NCI-H2029 (cell line): Measurements from ENCODE around the gene ATIC.

Source experiments
- DNase-seq: peaks from one replicate; lab custom pipeline; 2025; lab: John Stamatoyannopoulos, UW

ATIC gene

DNA sequence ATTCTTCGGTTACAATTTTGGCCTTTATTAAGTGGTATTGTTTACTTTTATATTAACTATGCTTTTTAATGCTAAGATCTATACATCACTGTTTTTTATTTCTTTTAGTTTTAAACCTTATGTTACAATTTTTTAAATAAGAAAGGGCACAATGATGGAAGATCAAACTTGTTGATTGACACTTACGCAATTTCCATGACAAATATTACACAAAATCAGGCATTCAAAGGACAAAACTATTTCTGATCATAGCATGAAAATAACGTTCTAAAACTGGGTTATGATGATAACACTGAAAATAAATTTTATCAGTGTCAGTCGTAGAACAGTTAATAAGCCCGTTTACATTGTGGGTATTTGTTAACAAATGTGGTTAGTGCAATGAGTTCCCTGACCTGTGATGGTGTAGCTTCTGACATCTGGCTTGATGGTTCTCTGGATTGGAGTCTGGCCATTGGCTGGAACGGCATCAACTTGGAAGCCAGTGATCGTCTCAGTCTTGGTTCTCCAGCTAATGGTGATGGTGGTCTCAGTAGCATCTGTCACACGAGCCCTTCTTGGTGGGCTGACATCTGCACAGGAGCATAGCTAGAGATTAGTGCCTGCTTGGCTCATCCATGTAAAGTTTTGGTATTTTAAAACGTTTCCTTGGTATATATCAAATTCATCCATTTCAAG, 64.4 kb downstream of the ATIC start:
- no peak for DNase-seq

DNA sequence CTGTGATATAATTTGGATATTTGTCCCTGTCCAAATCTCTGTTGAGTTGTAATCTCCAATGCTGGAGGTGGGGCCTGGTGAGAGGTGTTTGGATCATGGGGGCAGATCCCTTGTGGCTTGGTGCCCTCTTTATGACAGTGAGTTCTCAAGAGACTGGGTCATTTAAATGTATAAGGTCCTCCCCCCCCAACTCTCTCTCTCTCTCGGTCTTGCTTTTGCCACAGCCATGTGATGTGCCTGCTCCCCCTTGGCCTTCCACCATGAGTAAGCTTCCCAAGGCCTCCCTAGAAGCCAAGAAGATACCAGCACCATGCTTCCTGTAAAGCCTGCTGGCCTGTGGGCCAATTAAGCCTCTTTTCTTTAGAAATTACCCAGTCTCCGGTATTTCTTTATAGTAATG, 65.4 kb downstream of the ATIC start:
- no peak for DNase-seq

DNA sequence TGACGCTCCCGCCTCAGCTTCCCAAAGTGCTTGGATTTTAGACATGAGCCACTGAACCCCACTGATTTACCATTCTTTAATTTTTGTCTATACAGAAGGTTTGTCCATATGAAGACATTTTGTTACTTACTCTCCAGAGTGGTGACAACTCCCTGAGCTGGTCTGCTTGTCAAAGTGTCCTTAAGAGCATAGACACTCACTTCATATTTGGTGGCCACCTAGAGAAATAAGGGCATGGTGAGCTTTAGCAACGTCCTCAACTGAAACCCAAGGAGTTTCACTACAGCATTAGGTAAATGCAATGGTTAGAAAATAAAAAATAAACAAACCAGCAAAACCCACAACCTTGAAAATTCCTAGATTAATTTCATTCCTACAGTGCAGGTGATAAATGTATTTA, 66.2 kb downstream of the ATIC start:
- DNase-seq = no peak

DNA sequence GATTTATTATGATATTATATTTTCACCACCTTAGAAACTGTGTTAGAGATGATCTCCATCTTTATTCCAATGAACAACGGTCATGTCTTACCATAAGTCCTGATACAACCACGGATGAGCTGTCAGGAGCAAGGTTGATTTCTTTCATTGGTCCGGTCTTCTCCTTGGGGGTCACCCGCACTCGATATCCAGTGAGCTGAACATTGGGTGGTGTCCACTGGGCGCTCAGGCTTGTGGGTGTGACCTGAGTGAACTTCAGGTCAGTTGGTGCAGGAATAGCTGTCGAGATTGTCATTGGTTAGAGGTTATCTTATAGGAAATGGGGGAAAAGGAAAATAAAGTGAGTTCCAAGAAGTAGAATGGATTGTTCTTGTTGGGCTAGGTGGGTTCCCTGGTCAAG, 67.2 kb downstream of the ATIC start:
- DNase-seq = no peak

DNA sequence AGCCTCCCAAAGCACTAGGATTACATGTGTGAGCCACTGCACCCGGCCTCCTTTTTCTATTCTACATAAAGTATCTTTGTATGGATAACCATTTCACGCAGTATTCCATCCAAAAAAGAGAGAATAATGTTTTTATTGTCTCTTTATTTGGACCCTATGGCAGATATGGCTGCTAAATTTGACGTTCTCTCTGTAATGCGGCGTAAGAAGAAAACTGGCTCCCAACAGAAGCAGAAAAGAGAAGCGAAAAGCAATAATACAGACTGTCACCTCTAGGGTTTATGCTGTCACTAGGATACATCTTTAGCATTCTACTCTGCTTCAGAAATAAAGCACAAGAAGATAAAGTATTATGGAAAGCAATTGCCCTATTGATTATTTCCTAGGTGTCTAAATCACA, 68.1 kb downstream of the ATIC start:
- no peak for DNase-seq

DNA sequence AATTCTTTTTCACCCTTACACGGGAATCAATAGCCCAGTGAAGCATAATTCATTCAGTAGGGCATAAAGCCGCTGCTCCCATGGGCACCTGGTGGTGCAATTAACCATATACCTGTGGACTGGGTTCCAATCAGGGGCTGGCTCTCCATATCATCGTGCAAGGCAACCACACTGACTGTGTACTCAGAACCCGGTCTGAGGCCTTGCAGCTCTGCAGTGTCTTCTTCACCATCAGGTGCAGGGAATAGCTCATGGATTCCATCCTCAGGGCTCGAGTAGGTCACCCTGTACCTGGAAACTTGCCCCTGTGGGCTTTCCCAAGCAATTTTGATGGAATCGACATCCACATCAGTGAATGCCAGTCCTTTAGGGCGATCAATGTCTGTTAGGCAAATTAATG, 68.8 kb downstream of the ATIC start:
- no peak for DNase-seq

DNA sequence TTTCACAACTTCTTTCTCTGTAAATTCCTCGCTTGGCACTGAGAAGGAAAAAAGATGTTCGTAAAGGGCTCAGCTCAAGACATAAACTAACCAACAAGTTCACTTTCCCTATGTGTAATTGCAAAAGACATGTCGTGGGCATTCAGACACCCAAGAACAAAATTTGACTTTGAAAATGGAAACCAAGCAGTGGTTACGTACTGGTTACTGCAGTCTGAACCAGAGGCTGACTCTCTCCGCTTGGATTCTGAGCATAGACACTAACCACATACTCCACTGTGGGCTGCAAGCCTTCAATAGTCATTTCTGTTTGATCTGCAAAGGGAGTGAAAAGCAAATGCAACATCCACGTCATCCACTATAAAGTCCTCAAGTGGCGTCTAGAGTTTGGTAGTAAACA, 70.2 kb downstream of the ATIC start:
- DNase-seq = no peak

DNA sequence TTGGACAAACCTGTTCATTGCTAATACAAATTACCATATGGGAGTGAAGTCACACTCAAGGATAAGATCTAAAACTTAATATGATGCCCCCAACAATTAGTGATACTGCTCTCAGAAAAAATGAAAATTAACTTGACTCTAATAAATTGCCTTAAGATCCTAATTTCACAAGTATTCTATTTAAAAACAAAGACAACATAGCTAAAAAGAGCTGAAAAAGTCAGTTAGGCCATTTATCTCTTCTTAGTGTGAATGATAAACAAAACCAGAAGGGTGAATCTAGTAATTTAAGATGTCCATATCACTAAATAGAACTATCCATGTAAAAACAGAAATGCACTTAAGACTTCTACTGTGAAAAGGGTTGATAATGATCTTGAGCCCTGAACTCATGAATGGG, 70.6 kb downstream of the ATIC start:
- DNase-seq = no peak

DNA sequence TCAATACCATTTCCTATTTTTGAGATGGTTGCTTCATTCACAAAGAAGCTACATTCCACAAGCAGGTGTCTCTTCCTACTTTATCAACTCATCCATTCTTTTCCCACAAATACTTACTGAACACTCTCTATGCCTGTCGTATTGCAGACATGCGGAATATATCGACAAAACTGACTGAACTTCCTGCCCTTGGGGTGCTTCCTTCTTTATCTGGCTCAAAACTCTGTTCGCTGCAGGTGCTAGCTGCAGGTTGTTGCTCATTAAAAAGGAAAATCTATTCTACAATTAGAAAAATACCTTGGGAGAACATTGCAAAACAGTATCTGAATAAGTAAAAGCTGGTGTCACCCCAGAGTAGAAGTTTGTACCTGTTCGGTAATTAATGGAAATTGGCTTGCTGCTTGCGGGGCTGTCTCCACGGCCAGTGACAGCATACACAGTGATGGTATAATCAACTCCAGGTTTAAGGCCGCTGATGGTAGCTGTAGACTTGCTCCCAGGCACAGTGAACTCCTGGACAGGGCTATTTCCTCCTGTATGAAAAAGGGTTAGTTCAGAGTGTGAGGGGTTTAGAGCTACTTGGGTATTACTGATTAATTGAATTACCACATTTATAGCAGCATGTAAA, 71.9 kb downstream of the ATIC start:
- no peak for DNase-seq

DNA sequence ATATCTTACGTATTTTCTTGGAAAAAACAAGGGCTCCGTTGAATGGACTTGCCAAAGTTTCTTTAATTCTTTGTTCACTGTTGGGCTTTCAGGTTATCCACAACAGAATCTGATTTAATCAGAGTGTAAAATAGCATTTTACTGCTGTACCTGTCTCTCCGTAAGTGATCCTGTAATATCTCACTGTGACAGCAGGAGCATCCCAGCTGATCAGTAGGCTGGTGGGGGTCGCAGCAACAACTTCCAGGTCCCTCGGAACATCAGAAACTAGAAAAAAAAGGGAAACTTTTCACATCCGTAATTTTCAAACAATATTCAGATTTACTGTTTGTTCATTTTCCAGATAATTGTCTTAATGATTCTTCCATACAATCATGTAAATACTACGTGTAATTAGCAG, 72.9 kb downstream of the ATIC start:
- no peak for DNase-seq

DNA sequence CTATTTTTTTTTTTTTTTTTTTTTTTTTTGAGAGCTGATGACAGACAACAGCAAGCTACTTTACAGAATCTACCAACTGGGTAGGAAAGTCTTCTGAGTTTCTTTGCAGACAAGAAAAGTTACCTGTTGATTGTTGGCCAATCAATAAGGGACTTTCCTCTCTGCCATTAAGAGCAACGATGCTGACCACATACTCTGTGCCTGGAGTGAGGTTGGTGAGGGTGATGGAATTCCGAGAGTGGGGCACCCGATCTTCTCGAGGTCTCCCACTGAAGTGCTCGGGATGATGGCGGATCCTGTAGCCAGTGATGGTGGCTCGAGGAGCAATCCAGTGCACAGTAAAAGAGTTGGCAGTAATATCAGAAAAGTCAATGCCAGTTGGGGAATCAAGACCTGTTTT, 74.7 kb downstream of the ATIC start:
- no peak for DNase-seq

DNA sequence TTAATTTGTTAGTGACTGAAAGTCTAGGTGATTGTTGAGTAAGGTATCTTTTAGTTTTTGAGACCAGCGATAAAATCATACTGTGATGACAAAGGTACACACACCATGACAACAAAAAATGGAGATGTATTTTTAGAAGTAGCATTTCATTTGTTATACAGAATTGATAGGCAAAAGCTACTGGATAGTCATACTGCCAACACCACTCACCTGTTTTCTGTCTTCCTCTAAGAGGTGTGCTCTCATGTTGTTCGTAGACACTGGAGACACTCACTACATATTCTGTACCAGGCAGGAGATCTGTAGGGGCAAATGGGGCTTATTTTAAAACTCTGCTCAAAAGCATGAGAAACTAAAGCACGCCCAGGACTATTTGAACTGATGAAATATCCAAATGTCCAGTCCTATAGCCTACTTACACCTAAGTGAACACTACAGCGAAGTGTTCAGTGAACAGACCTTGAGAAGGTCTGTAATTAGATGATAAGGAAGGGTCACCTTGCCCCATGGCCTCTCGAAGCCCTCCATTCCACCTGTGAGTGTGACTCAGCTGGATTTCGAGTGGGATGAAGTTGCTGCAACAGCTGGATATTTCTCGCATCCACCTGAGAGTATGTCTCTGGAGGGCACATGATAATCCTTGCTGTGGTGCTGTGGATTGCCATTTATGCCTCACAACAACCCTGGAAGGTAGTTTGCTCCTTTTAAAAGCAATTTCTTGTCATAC, 76.3 kb downstream of the ATIC start:
- no peak for DNase-seq

DNA sequence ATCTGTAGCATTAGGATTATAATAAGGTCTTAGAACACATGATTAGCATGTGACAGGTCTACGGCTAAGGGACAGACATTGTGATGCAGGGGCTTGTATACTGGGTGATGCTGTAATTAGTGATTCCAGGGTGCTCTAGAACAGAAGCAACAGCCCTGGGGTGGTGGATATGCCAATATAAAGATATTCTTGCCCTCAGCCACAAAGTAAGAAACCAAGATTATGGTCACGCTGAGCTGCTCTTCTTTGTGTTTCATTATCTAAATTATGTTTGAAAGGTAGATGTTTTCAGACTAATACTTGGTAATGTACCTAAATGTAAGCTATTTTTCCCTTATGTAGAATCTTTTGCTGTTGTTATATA, 78.7 kb downstream of the ATIC start:
- no peak for DNase-seq

DNA sequence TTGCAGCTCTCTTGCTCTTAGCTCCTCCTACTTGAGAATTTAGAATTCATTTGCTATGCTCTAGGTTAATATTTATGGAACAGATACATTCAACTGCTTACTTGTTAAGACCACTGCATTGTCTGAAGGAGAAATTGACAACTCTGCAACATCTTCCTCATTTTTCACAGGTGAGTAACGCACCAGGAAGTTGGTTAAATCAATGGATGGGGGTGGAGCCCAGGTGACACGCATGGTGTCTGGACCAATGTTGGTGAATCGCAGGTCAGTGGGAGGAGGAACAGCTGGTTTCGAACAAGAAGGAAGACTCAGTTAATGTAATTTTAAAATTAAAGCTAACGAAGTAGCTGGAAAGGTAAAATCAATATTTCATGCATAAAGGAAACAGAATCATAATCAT, 79.7 kb downstream of the ATIC start:
- DNase-seq = no peak

DNA sequence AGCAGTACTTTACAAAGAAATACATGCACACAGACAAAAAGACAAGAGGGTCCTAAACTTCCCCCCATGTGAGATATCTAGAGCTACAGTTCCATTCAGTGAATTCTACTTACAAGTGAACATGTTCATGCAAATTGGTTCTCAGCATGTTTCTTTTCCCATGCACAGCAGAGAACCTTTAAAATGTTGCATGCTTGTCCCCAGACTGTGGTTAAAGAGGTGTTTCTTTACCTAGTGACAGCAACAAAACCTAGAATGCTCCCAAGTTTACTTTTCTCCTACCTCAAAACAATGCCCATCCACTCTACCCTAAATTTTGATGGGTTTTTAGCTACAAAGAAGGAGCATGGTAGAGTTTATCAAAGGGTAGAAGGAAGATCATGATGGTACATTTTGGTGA, 80.3 kb downstream of the ATIC start:
- DNase-seq = no peak

DNA sequence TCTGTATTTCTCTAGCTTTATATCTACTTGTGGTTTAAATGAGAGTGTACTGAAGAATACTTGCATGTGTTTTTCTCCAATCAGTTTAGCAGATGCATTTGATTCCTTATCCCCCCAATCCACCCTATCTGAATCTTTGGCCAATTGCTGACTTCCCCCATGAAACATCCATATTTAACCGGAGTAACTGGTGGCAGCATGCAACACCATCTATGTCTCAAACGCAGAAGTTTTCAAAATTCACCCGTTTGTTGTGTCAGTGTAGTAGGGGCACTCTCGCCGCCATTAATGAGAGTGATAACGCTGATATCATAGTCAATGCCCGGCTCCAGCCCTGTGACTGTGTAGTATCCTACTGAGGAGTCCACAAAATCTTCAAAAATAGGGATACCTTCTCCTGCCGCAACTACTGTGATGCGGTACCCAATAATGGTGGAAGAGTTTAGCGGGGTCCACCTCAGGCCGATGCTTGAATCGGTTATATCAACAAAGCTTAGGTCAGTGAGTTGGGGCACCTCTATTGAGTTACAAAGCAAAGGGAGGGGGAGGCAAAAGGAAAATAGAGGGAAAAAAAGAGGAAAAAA, 80.9 kb downstream of the ATIC start:
- DNase-seq = no peak

DNA sequence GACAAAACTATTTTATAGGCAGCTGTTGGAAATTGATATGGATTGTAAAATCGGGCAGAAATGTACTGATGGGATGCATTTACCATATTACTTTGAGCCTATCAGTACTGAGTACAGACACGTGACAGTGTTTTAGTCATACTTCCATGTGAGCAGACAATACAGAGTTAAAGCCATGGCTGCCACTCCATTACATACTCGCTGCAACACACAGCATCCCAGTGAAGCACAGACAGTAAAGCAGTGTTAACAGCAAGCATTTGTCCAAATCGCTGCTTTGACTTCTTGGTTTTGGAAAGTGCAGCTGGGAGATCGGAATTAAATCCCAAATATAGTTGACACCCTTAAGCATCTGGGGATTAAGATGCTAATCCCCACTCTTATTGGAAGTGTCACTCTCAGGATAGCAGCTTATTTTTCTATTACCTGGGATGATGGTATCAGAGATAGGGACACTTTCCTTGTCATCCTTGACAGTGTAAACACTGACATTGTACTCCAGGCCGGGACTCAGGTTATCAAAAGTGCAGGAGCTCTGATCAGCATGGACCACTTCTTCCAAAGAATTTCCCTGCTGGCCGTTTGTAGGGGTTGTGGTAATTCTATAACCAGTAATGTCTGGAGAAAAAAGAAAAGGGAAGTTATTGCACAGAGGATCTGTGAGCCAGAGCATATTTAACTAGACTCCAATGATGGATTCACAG, 82.4 kb downstream of the ATIC start:
- DNase-seq = no peak

DNA sequence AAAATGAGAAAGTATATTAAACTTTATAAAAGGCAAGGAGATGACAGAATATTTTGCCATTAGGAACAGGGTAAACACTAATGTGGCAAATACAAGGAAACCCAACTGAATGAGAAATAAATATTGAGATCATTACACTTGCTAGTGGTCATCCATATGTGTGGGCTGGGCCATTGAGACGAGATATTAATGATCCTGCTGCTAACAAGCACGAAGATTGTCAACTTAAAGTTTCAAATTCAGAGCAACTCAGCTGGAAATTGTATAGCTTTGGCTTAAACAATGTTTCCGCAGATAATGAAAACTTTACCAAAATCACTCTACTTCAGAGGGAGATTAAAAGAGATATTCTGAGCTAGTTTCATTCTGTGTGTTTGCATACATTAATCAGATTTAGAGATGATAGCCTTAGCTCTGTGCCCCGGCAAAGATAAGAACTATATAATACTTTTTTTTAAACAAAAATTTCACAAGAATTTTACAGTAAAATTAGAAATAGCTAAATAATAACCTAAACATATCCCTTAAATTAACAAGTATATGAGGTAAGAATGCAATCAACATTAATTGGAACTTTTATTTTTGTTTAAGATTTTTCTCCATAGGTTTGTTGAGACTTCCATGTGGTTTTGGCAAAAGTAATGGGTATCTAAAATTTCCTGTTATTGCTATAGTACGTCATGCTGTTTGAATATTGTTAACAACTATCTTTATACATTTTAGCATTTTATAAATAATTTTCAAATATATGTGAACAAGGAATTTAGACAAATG, 84.0 kb downstream of the ATIC start:
- DNase-seq = no peak

DNA sequence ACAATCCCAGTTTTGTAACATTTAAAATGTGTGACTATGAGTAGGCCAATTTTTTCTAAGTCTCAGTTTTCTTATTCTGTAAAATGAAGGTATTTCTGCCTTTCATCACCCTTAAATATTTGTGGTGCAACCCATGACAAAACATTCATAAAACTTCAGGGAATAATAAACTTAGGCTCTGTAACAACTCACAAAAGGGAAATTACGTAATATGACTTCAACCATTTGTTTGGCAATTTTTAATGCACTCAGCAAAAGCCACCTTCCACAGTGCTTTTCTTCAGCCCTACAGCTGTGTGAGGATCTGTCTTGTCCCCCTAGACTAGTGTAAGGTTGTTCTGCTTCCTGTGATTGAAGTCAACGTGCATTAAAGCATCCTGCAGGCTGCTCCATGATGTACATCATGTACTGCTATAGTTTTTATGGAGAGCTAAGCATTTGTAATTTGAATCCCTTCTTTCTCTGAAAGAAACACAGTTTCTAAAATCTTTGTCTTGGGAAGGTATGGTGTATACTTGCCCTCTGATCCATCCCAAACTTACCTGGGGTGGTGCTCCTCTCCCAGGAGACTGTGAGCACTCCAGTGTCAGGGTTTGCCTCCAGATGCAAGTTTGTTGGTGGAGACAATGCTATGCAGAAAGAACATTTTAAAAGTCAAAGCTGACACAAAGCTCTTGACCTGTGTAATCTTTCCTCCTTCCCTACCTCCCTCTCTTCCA, 84.9 kb downstream of the ATIC start:
- DNase-seq = no peak

DNA sequence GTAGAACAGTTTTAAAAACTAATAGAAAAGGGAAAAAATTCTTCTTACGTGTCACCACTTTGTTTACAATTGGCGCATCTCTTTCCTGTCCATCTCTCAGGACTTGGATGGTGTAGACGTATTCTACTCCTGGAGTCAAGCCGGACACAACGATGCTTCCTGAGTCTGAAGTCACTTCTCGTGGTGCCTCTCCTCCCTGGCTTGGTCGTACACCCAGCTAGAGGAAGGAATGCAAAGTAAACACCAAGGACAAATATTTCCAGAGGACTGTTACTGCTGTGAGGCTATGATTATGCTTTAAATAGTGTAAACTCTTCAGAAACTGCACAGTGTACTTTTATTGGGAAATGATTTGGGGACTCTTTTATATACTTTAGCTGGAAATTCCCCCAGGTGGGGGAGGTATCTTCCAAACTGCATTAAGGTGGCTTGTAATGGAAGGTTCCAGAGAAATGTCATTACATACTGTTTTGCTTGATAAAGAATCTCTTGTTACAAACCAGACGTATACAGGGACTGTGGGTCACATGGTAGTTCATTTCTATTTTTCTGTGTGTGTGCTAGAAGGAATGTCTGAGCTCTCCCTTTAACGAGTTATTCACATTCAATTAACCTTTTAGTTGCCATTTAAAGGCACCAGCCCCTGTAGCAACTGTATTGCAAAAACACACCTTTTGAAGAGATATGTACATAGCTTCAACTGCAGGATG, 85.9 kb downstream of the ATIC start:
- no peak for DNase-seq
